HG03066 (cell line): Measurements from ENCODE around the gene HDAC10.

Experiments
- ATAC-seq: cut with Tn5 transposase; IDR thresholded peaks from one replicate; pipeline ENCODE4 v1.9.1; 2021; ENCODE audit warnings: low read depth; ENCODE audit not compliant: unreplicated experiment

The HDAC10 gene

DNA sequence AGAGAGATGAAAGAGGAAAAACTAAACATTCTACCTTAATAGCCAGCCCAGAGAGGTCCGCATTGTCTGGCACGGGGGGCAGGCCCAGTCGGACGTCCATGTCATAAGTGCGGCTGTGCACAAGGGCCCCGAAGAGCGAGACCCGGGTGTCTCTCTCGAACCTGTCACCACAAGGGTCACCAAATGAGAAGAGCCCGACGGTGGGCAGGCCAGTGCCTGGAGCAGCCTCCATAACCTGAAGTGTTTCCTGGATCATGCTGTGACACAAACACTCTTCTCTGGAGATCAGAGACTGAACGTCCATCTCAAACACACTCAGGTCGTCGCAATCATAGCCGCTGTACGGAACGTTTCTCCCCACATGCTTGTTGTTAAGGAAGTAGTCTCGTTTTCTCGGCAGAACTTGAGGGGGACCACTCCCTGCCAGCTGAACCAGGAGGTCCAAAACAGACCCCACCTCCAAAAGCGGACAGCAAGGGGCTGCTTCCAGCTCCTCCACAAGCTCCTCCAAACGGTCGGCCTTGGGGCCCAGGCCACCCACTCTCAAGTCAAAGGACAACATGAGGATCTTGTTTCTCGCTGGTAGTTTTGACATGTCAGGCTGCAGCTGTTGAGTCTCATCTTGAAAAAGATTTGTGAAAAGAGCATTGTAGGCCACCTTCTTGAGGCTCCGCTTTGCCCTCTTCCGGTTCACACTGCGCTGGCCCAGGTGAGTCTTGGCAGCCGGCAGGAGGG, 7.2 kb downstream of the HDAC10 start:
- ATAC-seq: no peak

DNA sequence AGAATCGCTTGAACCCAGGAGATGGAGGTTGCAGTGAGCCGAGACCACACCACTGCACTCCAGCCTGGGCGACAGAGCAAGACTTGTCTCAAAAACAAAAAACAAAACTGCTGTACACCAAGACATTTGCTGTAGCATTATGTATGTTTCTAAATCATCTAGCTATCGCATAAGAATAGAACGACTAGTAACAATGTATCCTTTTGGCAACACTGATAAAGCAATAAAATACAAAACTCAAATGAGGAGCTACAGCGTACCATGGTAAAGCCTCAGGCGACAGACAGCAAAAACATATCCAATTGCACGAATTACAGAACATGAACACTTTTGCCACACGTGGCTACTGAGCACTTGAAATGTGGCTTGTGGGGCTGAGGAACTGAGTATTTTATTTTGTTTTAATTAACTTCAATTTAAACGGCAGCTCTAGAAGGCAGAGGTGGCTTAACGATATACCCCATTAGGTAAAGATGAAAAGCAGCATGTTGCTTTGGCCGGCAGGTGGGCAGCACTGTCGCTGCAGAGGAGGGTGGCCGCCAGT, 8.6 kb downstream of the HDAC10 start:
- ATAC-seq: no peak

DNA sequence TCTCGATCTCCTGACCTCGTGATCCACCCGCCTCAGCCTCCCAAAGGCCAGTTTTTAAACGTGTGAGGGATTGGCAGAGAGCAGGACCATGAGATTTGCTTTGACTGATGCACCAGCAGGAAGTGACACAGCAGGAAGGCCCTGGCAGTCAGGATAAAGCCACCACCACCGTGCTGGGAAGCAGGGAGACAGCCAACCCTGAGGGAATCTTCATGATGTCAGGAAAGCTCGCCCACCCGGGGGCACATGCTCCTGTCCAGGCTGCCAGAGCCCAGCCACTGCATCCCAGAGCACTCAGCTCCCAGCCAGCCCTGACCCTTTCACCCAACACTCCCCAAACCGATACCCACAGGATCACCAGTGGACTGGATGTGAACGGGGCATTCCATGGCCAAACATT, 12.3 kb downstream of the HDAC10 start:
- no peak for ATAC-seq

DNA sequence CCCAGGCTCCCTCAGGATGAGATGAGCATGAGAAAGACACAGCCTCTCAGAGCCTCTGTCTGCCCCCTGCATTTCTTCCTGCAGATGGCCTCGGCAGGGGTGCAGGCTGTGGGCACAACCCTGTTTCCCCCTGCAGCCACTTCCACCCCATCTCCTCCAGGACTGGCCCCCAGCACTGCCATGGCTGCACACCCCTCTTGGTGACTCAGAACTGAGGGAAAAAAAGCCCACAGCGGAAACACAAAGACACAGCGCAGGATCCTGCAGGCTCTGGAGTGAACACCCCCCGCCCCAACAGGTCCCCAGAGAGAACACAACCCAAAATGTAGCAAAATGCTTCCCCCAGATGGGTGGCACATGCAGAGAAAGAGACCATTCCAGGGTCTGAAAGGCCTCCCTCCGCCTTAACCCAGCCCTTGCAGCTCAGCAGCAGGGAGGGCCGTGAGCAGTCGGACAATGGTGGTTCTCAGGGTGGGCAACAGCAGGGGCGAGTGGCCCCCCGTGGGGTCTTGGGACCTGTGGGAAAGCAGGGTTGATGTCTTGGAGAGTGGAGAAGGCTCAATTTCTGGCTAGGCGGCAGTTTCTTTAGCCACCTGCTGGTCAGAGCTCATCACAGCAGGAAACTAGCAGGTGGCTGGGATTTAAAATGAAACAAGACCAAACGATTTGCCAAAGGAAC, 14.2 kb downstream of the HDAC10 start:
- ATAC-seq: no peak

DNA sequence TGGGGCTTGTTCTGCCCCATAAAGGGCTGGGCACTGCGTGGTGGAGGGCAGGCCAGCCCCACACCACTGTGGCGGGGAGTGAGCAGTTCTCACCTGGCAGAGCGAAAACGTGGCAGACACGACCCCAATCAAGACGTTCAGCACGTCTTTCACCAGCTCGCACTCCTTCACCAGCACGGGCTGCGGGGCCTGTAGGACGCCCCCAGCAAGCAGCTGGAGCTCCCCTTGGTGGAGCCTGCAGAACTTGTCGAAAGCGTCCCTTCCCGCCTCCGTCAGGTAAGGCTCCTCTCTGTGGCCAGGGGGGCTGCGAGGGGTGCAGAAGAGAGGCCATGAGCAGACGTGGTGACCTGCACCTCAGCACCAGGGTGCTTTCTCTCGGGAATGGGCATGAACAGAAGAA, 17.8 kb downstream of the HDAC10 start:
- ATAC-seq: no peak

DNA sequence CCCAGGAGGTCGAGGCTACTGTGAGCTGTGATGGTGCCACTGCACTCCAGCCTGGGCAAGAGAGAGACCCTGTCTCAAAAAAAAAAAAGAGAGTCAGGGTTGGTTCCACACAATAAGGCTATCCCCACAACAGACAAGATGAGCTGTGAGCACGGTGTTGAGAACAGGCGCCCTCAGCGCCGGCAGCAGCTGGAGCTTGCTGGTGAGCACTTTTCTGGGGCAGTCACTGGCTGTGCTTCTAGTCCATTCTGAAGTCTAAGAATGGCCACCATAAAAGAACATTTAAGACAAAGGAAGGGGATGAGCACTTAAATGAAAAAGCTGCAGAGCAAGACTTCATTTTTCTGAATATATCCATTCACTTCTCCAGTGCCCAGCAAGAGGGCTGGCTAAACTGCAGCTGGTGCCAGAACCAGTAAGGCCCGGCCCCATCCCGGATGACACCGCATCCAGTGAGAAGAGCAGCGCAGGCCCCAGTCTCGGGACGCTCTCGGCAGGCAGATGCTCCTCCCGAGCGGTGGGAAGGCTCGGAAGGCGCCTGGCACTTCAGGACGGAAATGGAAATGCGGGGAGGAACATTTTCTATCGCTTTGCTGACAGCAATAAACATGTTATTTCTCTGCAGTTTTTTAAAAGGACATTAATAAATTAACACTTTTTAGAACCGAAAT, 18.4 kb downstream of the HDAC10 start:
- no peak for ATAC-seq

DNA sequence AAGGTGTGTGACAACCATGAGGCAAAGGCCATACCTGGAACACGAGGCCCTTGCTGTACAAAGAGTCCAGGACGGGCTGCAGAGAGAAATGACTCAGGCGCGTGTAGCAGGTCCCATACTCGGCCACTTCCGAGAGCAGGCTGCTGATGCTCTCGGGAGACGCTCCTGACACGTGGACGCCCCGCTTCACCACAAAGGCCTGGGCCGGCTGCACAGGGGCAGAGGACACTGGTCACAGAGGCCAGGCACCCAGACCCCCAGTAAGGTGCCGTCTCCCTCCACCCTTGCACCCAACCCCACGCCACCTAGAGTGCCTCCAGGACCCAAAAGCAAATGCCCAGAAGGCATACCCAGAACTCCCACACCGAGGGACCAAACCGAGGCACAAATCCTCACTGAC, 21.7 kb downstream of the HDAC10 start:
- no peak for ATAC-seq

DNA sequence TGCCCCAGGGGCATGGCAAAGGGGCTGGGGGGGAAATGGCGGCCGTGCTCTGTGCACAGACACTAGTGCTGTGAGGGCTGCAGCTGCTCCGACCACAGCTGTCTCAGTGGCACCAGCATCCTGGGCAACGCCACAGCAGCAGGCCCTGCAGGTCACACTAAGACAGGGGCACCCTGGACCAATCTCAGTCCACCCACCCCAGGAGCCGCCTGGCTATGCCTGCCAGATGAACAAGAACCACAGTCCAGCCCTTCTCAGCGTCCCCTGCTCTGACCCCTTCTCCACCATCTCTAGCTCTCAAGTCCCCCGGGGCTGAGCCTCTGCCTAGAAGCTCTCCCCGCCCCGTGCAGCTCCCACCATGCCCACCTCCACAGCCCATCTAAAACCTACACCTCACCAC, 22.7 kb downstream of the HDAC10 start:
- ATAC-seq: no peak

DNA sequence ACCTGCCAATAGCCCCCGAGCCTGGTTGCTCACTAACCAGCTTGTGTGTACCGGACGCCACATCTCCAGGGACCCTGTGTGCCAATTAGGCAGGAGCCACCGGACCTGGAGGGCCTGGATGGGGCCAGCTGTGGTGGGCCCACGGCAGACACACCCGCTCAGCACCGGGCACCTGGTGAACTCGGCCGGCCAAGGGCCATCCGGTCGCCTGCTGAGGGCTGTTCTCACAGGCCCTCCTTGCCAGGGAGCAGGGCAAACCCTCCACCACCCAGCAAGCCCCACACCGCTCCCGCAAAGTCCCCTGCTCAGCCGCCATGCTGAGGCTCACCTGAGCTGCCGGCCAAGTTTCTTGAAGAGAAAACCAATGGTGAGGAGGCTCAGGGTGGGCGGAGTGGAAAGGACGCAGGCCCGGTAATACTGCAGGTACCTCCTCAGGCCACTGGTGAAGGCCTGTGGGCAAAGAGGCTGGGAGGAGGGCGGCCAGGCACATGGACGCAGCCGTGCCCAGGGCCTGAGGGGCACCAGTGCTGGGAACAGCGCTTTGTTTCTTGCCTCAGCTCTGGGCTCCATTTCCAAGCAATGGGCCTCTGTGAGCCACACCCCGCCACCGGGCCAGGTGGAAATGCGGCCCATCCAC, 23.4 kb downstream of the HDAC10 start:
- no peak for ATAC-seq

DNA sequence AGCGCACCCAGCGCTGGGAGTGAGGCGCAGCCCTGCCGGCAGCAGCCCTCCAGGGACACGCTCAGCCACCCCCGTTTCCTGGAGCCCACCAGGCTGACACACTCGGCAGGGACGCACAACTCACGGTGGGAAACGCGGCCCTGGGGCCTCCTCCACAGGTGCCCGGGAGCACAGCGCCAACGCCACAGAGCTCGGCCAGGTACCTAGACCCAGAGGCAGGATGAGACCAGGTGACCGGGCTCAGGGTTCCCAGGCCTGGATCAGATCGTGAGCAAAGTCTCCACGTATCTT, 24.2 kb downstream of the HDAC10 start:
- ATAC-seq: no peak

DNA sequence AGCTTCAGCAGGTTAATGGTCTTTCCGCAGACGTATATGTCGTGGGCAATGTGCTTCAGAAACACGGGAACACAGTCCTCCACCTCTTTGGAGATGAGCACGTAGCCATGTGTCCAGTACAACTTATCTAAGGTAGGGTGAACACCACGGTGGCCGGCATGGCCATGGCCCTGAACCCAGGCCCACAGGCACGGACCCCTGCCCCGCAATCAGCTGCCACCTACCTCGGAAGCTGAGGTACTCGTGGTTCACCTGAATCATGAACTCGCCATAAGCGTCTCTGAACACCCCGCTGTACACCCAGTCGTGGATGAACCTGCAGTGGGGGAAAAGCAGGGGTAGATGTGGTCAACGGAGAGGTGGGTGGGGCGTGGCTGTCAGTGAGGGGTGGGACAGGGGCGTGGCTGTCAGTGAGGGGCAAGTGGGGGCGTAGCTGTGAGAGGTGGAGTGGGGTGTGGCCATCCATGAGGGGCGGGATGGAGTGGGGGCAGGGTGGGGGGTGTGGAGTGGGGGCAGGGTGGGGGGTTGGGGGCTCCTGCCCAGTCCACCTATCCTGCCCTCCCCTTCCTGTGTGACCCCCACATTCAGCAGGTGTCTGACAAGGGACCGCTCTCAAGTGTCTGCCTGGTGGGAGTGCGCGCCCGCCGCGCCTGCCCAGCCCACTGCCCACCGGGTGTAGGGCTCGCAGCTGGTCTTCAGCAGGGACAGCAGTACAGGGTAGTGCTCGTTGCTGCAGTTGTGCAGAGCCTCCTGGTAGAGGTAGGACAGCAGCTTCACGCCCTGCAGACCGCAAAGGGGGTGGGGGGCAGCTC, 24.8 kb downstream of the HDAC10 start:
- no peak for ATAC-seq

DNA sequence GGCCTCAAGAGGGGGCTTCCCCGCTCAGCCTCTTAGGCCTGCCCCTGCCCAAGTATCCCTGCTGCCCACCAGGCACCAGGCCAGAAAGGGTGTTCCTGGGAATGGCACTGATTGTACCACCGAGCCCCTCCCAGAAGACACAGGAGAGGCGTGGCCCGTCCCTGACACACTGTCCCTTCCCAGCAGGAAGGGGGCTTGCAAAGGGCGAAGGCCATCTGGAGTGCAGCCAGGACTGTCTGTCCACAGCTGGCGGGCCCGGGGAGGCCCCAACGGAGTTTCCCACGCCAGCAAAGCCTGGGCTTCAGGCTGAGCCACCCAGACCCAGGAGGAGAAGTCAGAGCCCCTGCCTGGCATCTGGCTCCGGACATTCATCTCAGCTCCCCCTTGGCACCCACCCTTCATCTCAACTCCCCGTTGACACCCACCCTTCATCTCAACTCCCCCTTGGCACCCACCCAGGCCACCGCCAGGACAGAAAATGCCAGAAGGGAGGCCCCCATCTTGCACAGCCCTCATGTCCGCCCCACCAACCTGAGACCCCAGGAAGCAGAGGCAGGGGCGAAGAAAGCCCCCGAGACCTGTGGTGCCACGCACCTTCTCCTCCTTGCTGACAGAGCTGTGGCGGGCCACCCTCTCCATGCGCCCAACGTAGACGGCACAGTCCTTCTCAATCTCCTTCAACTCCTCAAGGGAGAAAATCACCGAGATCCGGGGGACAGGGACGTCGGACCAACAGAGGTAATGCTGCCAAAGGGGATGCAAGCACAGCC, 25.7 kb downstream of the HDAC10 start:
- ATAC-seq: no peak

DNA sequence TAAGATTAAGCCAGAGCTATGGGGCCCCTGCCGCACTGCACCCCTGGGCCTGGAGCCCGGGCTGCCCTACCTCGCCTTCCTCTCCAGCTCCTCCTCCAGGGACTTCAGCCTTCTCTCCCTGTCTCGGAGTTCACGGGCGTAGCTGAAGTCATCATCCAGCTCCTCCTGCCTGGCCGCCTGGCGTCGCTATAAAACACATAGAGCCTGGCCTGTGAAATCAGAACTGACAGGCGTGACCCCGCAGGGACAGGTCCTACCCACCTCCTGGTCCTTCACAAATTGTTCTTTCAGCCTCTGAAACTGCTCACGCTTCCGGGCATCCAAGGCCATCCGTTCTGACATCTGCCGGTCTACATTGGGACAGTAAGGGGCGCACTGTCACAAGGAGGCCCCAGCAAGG, 27.0 kb downstream of the HDAC10 start:
- no peak for ATAC-seq

DNA sequence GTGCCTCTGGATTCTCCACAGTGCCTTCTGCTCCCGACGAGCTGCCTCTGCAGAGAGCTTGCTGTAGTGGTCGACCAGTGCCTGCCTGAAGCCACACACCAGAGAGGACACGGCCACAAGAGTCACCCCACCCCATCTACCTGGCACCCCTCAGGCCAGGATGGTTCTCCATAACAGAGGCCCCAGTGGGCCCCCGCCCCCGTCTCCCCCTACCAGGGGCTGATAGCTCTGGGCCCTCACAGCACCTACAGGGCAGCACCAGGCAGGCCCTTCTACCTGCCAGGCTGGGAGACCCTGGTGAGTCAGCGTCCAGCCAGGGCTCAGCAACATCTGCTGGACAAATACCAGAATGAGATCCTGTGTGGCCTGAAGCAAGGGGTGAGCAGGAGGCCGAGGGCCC, 28.6 kb downstream of the HDAC10 start:
- no peak for ATAC-seq

DNA sequence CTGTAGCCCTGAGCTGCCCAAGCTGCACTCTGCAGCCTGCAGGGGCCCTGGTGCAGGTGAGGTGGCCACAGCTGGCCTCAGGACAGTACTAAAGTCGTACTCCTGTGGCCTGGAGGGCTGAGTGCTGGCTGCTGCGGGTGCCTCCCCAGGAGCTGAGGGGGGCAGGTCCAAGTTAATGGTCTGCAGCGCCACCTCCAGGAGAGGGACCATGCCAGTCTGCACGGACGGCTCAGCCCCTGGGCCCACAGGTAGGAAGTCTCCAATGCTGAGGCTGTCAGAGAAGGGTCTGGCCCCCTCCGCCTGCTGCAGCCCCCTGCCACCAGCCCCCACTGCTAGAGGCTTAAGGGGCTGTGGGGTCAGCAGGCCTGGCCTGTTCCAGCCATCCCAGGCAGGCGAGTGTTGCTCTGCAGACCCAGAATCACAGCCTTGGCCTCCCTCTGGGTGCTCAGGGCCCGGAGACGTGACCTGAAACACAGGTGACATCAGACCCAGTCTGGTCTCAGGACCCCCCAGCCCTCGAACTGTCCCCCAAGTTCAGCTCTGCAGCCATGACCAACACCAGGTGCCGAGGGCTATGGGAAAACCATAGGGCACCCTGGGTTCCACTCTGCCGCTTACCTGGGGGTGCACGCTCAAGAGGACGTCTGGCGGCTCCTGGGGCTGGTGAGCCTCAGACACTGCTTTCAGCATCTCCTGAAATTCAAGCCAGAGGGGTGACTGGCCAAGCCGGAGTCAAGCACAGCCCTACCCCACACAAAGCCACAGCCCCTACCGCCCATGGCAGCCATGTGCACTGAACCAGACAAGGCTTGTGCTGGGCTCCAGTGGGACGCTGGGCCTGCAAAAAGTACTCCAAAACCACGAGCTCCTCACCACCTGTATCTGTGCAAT, 29.4 kb downstream of the HDAC10 start:
- no peak for ATAC-seq

DNA sequence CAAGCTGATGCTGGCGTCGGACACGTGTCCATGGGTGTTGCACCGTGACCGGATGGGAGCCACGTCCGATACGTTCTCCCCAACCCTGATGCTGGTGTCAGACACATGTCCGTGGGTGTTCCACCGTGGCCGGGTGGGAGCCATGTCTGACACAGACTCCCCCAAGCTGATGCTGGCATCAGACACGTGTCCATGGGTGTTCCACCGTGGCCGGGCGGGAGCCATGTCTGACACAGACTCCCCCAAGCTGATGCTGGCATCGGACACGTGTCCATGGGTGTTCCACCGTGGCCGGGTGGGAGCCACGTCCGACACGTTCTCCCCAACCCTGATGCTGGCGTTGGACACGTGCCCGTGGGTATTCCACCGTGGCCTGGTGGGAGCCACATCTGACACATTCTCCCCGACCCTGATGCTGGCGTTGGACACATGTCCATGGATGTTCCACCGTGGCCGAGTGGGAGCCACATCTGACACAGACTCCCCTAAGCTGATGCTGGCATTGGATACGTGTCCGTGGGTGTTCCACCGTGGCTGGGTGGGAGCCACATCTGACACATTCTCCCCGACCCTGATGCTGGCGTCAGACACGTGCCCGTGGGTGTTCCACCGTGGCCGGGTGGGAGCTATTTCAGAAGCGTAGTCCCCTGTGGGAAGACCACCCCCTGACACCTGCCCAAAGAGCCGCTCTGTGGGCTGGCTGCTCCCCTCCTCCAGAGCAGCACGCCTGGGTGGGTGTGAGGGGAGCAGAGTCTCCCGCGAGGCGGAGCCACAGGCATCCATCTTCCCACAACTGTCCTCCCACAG, 30.3 kb downstream of the HDAC10 start:
- no peak for ATAC-seq

DNA sequence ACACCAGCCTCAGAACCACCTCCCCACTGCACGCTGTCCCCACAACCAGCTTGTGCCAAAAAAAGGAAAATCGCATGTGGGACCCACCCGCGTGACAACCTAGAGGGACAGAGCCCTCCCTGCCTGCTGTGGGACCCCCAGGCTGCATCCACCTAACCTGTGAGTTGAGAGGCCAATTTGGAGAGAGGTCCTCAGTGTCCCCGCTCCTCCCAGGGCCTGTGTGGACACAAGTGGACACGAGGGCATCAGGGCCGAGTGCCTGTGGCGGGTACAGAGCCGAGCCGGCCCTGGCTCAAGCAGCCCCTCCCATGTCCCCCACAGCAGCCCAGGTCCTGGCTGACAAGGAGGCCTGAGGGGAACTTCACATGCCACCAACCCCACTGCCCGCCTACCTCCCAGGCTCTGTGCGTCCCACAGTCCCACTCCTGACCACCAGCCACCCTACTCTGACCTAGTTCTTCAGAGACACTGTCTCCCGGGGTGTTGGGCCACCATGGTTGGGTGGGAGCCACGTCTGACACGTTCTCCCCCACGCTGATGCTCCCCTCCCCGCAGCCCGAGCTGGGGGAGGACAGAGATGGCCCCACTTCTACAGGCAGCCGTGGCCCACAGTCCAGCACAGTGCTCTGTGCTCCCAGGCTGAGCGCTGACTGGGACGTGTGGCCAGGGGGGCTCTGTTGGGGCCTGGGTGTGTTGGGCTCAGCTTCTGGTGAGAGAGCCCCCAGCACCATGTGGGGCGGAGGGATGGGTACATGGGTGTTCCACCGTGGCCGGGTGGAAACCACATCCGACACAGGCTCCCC, 31.1 kb downstream of the HDAC10 start:
- no peak for ATAC-seq
